Fibroblast of upper back skin (primary cell): ENCODE results near the gene HPRT1.

Experiments
- DNase-seq: peaks from one replicate; pipeline ENCODE4 v3.0.0-alpha.2; 2013

Gene HPRT1

GRCh38 chrX:134544513-134545151, 84.7 kb downstream of the HPRT1 start:
- DNase-seq = peak; percentile 45

GRCh38 chrX:134545510-134545909, 85.5 kb downstream of the HPRT1 start:
- DNase-seq = peak; percentile 62

GRCh38 chrX:134546187-134546586, 86.2 kb downstream of the HPRT1 start:
- DNase-seq = no peak

- no peak for DNase-seq
These were observed 87.2 kb downstream of the HPRT1 start for GRCh38 chrX:134547047-134547679.

- DNase-seq = peak; percentile 42
These were observed 88.6 kb downstream of the HPRT1 start for GRCh38 chrX:134548257-134549201.
